T-helper 2 cell (primary cell): ENCODE data around the gene MAJIN.
"Not testable (repeated sequence)": the region's sequence is repeated elsewhere in the genome, so short reads cannot be mapped to it uniquely, and the experiment has no call there.

ENCODE experiments used
- DNase-seq, 5 experiments: peaks; one replicate each; pipeline versions ENCODE4 v3.0.0 to v3.0.0-alpha.2; 2012 to 2022

MAJIN gene

DNA sequence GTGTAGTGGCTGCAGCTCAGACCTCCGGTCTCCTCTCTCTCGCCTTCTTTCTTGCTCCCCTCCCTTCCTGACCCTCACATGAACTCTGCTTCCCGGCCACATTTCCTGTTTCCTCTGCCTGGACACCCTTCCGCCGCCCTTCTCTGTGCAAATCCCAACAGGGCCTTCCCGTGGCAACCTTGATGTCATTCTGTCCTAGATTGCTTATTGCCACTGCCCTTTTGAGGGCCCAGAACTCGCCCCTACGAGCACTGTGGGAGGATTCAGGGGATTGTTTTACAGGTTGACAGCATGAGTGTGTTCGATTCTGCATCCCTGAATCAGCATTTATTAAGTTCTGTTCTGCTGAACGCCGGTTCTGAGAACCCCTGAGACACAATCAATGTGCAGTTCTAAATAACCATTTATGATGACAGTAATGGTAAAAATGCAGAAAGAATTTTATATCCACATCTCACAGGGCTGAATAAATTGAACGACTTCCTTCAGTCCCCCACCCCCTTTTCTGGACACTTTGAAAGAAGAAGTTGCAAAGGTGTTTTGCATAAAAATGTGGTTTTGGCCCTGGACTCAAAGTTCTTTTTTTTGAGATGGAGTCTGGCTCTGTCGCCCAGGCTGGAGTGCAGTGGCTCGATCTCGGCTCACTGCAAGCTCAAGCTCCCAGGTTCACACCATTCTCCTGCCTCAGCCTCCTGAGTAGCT, 18.5 kb upstream of the MAJIN start:
- DNase-seq: no peak

DNA sequence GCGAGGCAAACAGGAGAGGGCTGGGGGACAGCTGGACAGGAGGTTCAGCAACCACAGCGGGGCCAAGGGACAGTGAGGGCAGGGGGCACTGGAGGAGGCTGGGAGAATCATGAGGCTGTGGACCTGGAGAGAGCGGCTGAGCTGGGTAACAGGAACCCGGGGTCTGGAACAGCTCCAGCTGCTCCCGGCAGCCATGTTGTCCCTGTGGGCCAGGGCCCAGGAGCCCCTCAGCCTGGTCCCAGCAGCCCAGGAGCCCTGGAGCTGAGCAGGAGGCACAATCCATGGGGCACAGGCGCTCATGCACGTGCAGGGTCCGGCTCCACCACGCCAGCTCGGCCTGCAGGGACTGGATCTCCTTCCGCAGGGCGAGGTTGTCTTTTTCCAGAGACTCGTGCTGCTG, 17.5 kb upstream of the MAJIN start:
- no peak for DNase-seq

DNA sequence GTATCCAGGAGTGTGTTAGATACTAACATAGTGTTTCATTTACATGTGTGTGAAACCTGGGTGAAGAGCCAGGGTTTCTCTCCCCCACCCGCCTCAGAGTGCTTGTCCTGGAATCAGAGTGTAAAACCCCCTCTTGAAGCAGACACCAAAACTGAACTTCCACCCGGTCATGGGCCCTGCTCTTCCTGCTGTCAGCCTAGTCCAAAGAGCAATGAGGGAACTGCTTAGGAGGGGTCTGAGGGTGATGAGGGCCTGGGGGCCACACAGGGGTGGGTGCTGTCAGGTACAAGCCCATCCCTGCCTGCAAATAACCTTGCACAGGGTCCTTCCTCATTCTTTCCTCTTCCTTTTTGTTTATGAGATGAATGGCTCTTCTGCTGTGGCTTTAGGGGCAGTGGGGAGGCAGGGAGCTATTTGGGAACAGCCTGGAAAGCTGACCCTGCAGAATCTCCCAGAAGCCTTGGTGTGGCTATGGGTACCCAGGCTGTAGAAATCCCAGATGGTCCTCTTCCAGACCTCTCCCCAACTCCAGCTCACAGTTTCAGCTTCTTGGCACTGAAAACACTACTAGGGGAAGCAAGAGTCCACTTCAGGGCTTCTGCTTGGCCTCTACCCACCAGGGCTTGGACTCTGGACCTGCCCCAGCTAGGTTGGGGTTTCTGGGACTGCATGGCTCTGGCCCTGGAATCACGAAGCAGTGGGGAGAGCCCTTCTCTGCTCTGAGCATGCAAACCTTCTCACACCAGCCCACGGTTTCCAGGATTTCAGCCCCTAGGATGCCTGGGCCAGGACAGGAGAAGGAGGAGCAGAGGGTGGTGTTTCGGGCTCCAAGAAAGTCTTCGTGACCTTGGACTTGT, 16.3 kb upstream of the MAJIN start:
- no peak for DNase-seq

DNA sequence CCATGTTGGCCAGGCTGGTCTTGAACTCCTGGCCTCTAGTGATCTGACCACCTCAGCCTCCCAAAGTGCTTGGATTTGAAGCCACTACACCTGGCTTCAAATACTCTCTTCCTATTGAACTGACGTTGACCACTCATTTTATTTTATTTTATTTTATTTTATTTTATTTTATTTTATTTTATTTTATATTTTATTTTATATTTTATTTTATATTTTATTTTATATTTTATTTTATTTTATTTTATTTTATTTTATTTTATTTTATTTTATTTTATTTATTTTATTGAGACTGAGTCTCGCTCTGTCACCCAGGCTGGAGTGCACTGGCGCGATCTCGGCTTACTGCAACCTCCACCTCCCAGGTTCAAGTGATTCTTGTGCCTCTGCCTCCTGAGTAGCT, 11.4 kb upstream of the MAJIN start:
- DNase-seq: not testable (repeated sequence)

DNA sequence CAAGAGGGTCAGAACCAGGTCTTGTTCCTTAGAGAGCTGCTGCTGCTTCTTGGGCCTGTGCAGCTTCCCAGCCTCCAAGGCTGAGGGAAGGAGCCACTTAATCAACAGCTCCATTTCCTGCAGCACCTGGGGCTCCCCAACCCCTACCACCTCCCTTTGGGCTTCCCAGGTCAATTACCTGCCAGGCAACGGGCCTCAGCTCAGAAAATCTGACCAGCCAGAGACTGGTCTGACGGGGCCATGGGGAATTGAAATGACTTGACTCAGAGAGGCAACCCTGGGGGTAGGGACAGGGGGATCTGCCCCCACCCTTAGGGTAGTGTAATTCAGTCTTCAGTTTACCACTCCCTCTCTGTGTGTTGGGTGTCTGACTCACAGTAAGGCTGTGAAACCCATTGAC, 4.7 kb upstream of the MAJIN start:
- no peak for DNase-seq

DNA sequence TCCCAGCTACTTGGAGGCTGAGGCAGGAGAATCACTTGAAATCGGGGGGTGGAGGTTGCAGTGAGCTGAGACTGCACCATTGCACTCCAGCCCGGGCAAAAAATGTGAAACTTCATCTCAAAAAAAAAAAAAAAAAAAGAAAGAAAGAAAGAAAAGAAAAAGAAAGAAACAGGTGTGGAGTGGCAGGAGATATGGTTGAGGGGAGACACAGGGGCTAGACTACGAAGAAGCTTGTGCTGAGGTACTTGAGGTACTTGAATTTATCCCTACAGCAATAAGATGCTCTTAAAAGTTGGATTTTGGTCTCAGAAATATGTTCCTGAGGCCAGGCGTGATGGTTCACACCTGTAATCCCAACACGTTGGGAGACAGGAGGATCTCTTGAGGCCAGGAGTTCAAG, 2.2 kb upstream of the MAJIN start:
- no peak for DNase-seq

DNA sequence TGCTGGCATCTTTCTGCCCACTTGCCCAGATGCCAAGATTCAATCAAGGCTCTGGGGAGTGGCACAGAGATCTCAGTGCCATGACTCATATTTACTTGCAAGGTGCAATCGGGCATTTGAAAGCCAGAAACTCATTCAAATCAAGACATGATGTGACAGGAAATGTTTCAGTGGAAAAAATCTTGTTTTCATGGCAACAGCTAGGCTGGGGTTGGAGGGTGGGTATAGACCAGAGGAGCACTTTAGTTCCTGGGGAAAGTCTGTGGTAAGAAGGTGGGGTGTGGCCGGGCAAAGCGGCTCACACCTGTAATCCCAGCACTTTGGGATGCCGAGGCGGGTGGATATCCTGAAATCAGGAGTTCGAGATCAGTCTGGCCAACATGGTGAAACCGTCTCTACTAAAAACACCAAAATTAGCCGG, 1.2 kb downstream of the MAJIN start:
- DNase-seq: peak in 1 of 5 experiments; percentile 52

DNA sequence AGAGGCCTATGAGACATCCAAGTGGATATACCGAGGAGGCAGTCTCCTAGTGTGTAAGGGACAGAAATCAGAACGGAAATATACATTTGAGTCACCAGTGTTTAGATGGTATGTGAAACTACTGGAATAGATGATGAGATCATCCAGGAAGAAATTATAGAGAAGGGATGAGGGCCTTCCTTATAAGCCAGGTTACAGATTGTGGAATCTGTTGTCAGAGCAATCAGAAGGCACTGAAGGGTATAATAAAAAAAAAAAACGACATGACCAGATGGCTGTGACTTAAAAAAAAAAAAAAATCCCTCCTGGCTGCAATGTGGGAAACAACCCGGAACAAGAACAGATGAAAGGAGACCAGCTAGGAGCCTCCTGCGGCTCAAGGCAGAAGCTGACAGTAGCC, 2.7 kb downstream of the MAJIN start:
- DNase-seq: no peak

DNA sequence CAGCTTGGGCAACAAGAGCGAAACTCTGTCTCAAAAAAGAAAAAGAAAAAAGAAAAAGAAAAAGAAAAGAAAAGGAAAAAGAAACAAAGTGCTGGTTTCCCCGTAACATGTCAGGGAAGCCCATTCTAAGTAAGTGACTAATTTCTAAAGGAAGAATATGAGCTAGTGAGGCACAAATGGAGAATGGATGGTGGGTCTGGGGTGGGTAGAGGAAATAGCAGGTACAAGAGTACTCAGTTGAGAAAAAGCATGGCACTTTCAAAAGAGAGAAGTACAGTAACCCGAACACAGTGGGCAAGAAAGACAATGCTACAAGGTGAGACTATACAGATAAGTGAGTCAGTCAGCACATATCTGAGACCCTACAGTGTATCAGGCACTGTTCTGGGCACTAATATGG, 4.5 kb downstream of the MAJIN start:
- DNase-seq: peak in 1 of 5 experiments; percentile 7

DNA sequence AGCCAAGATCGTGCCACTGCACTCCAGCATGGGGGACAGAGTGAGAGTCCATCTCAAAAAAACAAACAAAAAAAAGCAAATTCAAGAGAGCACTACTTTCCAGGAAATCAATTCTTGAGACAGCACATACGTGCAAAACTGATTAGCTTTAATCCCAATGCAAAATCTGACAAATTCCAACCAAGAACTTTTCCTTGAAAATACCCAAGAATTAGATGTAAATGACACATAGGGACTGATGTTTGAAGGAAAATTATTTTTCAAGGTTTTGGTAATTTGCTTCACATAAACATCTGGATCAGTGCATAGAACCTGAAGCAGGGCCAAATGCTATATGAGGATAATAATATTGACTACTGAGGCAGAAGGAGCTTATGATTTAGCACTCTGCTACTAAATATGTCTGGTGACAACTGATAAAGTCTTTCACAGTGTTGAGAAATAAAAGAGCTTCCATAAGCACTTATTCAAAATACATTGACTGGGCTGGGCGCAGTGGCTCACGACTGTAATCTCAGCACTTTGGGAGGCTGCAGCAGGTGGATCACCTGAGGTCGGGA, 8.8 kb downstream of the MAJIN start:
- DNase-seq: no peak

DNA sequence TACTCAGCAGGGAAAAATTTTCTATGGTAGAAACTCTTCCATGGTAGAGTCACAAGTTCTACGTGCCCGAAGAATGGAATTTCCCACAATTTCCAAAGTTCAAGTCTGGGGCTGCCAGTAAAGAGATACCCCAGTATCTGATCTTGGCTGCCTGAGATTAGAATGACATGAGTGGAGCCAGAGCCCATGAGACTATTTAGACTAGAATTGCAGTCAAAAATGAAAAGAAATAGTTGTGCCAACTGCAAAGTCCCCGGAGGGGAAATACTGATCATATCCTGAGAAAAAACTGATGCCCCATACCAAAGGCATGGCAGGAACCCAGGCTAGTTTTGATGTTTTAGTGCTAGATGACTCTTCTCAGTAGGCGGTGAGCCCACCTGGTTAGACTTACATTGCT, 11.2 kb downstream of the MAJIN start:
- no peak for DNase-seq

DNA sequence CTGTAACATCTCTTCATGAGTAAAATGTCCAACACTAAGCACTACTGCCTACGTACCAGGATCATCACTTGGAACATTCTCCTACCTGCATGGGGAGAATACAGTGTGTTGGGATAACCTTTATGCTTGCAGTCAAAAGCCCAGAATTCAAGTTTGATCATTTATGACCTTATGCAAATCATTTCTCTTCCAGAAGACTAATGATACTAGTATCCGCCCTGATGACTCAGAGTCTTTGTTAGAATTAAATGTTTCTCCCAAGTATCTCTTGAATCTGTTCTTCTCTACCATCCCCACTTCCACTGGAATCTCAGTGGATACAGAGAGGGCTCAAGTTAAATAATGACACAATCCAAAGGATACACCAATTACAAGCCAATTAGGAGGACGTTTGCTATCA, 12.4 kb downstream of the MAJIN start:
- no peak for DNase-seq

DNA sequence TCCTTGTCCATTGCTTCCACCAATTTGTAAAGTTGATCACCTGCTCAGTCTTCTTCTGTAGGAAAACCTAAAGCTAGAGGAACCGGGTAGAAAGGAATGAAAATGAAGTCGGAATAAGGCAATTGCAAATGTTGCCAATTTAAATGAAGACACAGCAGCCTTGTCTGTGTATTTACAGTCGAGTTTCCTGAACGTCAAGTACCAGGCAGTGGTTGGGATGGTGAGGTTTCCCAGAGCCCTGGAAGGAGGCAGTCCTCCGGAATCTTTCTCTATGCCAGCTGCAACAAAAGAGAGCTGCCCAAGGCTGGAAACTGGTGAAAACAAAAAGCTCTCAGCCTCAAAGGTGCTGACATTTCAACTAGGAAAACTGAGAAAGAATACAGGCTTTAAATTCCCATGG, 17.7 kb downstream of the MAJIN start:
- DNase-seq: no peak

DNA sequence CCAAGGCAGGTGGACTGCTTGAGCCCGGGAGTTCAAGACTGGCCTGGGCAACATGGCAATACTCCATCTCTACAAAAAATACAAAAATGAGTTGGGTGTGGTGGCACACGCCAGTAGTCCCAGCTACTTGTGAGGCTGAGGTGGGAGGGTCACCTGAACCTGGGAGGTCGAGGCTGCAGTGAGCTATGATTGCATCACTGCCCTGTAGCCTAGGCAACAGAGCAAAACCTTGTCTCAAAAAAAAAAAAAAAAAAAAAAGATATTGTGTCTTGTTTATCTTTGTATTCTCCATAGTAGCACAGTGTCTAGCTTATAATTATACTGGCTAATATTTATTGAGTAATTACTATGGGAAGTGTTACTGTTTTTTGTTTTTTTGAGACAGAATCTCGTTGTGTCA, 20.4 kb downstream of the MAJIN start:
- no peak for DNase-seq

DNA sequence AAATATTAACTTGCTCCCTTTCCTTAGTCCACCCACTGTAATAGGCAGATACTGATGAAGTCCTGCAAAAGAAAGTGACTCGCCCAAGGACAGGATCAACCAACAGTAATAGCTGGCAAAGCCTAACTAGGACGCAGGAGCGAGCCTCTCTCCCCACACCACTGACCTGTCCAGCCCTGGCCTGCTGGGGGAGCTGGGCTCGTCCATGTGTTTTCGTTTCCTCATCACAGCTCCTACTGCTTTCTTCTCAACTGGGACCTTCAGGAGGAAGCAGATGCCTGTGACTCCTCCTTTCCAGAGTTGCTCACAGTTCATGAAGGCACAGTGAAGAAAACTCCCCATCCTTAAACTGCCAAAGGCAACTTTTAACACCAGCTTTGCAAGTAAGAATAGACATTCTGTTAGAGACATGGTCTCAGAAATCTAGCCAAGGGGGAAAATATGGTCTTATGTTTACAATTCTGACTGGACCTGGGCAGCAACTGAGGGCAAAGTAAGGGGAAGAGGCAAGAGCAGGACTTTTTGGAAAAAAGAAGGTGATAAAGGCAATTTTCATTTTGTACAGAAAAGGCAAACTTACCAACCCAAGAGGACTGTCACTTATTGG, 24.6 kb downstream of the MAJIN start:
- DNase-seq: no peak

DNA sequence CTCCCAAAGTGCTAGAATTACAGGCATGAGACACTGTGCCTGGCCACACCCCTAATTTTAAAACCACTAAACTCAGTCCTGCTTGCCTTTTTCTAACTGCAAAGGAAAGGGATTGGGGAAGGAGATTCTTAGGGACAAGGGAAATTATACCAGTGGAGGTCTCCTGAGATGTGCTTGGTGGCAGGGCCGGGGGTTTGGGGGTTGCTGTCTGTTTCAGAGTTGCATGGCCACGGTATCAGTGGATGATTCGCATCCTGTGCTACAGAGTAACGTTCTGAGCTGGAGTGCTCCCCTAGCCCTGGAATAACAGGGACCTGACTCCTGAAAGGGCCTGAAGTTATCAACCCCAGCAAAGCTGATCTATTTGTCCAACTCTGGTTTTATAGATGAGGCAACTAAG, 35.4 kb downstream of the MAJIN start:
- no peak for DNase-seq

DNA sequence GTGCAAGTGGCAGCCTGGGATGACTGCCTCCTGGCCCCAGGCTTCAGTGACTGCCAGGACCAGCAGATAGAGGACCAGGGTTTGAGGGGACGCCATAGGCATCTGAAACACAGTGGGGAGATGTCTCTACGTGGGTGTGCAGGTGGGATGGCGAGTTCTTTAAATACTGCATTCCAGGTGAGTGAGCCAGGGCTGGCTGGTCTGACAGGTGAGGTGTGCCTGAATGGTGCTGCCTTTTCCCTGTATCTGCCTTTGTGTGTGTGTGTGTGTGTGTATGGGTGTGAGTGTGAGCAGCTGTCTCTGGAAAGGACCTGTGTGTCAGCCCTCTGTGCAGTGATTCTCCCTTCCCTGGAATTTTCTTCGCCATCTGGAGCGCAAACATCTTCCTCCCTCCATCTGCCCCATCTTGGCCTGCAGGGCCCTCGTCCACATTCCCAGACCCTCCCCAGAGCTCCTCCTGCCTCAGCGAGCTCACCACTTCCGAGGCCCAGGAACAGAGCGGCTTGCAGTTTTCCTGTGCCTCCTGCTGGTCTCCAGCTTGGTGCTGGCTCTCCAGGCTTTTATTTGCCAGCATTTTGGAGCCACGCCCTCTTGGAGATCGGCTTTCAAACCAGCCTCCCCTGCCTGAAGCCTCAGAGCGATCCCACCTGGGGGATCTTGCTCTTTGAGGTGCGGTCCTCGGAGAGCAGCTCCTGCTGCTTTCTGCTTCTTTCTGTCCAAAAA, 36.4 kb downstream of the MAJIN start, which contains the start of gene GPHA2:
GPHA2 (minus strand) TSS at position 535 of the 723 bp plus-strand sequence; CDS start at position 102, 433 bp downstream.
- no peak for DNase-seq

DNA sequence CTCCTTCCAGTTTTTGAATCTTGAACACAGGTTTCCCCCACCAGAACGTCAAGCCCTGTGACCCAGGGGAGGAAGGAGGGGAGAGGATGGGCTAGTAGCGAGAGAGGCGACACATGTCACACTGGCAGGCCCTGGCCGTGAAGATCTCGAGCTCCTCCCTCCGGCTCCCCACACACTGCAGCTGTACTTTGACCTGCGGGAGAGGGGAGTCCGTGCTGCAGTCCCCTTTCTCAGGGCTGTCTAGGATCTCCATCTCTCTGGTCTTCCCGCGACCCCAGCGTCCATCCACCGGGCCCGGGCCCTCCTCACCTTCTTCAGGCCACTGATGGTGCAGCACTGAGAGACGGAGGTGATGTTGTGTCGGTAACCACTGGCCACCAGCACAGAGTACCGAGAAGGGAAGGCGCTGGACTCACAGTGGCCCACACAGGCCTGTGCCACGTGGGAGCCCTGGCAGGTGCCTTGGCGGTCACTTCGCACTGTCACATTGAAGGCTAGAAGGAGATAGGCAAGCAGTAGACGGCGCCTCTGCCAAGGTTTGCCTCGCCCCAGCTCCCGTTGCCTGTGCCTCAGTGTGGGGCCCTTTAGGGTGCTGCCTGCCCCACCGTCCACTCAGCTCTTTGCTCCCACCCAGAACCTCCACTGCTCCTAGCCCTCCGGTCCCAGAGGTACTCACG, 37.1 kb downstream of the MAJIN start:
- no peak for DNase-seq

DNA sequence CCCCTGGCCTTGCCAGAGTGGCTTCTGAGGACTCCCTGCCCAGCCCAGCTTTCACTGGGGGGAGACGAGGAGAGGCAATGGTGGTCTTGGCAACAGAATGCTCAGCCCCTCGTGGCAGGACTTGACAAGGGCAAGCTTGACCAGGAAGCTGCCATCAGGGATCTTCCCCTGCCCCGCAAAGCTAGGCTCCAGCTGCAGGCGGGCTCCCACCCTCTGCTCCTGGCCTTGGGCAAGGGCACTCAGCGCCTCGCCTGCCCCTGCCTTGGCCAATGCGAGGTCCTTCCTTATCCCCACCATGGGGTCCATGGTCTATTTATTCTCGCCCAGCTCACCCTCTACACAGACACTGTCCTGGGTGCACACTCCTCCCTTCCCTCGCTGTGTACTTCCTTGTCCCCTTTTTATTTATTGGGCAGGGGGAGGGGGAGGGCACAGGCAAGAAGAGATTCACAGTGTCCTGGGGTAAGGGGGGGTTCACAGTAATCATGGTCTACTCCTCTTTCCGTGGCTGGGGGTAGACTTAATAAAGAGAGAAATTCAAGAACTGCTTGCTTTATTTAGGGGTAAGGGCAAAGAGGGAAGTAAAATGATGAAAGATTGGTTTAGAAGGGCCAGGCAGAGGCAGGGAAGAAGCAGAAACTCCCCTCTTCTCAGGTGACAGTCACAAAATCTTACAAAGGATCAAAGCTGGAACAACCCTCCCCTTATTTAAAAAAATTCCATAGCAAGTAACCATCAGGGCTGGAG, 37.8 kb downstream of the MAJIN start:
- DNase-seq: no peak

DNA sequence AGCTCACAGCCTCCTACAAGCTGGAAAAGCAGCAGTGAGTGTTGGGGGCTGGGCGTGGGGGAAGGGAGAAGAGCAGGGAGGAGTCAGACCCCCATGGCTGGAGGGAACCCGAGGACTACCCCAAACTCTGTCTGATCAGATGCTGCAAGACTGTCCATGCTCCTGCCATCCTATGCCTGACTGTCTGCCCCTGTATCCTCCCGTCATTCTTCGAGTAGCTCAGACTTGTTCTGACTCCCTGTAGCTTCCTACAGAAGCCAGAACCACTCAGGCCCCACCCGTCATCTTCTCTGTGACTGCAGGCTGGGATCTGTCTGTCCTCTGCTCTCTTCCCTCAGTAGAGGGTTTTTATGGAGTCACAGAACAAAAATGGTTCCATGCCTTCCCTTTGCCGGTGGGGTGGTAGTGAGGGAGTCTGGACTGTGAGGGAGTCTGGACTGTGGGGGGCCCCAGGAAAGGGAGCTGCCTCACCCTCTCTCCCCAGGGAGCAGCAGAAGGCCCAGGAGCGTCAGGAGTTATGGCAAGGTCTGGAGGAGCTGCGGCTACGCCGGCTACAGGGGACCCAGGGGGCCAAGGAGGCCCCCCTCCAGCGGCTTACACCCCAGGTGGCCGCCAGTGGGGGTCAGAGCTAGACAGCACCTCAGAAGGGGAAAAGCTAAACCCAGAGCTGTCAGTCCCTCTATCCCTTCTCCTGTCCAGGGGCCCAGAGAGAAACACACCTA, 38.5 kb downstream of the MAJIN start:
- DNase-seq: no peak

DNA sequence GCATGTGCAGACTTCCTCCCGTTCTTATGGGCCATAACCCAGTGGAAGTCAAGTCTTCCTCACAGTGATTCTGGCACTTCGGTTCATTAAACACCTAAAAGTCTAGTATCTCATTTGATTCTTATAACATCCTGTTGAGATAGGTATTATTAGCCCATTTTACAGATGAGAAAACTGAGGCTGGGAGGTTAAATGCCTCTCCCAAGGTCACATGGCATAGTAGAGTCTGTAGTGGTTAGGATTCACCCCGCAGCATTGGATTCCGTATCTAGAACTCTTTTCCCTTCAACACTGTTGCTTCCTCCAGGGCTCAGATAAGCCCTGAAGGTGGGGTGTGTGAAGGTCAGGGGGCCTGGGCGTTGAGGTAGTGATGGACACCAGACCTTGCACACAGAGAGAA, 39.6 kb downstream of the MAJIN start:
- DNase-seq: no peak
